VCaP (cell line): ENCODE results near the gene KCTD6.

Source experiments
- H3K27ac ChIP-seq: fragments of 450-650 bp; 2 replicates; pipeline ENCODE4 v1.5.1; 2017
- TF ChIP-seq, protein P1 (sequence below): fragments of 450-650 bp; conservative IDR thresholded peaks from 2 replicates; pipeline ENCODE4 v1.5.1; 2017; ENCODE audit warnings: mild to moderate bottlenecking, moderate library complexity

KCTD6 gene

DNA sequence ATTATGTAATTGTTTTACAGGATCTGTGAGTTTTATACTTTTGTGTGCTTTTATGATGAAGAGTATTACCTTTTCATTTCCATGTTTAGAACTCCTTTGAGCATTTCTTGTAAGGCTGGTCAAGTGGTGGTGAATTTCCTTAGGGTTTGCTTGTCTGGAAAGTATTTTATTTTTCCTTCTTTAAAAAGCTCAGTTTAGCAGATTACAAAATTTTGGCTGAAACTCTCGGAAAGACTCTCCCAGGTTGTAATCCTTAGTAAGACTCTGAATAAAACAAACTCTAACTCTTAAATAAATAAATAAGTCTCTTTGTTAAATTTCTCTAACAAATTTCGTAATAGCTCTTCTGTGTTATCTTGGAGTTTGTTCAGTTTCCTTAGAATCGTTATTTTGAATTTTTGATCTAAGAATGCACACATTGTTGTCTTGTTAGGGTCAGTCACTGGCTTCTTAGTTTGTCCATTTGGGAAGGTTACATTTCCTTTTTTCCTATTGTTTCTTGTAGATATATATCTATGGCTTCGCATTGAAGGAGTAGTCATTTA lies 59.8 kb downstream of the KCTD6 start:
- TF ChIP-seq, protein P1, sequence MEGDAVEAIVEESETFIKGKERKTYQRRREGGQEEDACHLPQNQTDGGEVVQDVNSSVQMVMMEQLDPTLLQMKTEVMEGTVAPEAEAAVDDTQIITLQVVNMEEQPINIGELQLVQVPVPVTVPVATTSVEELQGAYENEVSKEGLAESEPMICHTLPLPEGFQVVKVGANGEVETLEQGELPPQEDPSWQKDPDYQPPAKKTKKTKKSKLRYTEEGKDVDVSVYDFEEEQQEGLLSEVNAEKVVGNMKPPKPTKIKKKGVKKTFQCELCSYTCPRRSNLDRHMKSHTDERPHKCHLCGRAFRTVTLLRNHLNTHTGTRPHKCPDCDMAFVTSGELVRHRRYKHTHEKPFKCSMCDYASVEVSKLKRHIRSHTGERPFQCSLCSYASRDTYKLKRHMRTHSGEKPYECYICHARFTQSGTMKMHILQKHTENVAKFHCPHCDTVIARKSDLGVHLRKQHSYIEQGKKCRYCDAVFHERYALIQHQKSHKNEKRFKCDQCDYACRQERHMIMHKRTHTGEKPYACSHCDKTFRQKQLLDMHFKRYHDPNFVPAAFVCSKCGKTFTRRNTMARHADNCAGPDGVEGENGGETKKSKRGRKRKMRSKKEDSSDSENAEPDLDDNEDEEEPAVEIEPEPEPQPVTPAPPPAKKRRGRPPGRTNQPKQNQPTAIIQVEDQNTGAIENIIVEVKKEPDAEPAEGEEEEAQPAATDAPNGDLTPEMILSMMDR: no peak
- H3K27ac ChIP-seq: no peak overlapping the region
